ENCODE measurements around the gene DOCK4.
"Not testable (repeated sequence)": the region's sequence is repeated elsewhere in the genome, so short reads cannot be mapped to it uniquely, and the experiment has no call there.

The DOCK4 gene

GRCh38 chr7:111954474-111955381 is 251.5 kb downstream of the DOCK4 start:
- no peak for DNase-seq (ENCODE audit: low read depth in 2 of 2)

DNA sequence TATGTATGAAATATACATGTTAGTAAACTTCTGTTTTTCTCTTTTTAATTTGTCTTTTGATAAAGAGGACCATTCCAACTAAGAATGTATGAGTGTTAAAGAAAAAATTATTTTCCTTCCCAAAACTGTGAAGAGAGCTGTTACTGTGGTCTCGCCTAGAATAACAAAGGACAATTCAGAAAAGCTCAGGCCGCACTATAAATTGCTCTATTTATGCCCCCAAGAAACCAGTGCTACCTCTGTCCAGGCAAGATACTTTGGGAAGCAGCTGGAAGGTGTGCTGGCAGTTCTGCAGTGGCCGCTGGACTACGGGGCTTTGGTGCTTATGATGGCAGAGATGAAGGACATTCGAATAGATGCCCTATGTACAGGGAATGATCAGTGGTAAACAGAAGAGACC is 252.1 kb downstream of the DOCK4 start:
- no peak for DNase-seq (ENCODE audit: low read depth in 2 of 2)

DNA sequence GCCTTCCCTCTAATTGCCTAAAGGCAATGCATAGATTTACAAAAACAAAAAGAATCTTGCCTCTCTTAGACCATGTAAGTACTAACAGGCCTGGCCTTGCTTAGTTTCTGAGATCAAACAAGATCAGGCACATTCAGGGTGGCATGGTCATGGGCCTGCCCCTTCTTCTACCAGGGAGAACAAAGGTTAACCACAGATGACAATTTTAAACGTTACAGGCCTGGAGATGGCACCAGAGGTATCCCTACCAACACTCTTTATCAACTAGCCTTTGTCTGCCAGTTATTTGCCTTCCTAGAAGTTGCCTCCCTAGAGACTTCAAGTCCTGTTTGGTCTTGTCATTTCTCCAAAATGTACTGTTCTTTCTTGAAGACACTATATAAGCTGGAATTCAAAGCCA is 252.6 kb downstream of the DOCK4 start:
- no peak for DNase-seq (ENCODE audit: low read depth in 2 of 2)

DNA sequence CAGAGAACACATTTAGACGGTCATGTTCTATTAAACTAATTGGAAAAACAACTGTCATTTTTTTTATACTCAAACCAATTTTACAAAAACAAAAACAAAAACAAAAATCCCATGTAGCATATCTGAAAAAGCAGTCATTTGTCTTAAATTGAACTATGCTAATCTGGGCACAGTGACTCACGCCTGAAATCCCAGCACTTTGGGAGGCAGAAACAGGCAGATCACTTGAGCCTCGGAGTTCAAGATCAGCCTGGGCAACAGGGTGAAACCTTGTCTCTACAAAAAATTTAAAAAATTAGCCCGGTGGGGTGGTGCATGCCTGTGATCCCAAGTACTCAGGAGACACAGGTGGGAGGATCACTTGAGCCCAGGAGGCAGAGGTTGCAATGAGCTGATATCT is 253.4 kb downstream of the DOCK4 start:
- no peak for DNase-seq (ENCODE audit: low read depth in 2 of 2)

DNA sequence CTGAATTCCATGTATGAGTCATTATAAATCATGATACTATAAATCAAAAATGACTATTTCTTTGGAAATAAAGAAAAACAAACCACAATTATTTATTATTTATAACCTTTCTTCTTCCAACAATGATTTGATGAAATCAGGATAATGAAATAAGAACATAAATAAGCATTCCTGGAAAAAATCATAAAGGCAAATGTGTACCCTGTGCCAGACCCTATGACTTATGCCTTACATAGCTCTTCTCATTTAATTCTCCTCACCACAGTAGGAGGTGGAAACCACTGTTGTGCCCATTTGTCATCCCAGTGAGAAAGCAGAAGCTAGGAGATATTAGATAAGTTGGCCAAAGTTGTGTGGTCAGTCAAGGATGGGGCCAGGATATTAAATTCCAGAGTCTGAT is 255.1 kb downstream of the DOCK4 start:
- no peak for DNase-seq (ENCODE audit: low read depth in 2 of 2)

GRCh38 chr7:111942450-111943081 is 263.6 kb downstream of the DOCK4 start:
- DNase-seq (ENCODE audit: low read depth in 2 of 2): no peak

DNA sequence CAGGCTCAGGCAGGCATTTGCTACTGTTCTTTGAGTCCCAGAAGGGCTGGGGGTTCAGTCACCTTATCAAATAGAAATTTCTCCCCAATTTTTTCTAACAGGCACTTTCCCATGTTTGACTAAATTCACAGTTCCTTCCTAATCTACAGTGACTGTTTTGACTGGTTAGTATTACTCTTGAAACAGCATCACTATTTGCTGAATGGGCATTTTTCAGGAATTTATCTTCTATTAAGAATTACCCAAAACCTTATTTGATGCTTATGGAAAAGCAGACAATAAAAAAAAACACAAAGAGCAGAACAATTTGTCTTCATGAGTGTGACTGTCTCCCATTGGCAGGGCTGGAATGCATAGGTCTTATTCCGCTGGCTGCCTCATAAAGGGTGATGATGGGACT is 269.0 kb downstream of the DOCK4 start:
- no peak for DNase-seq (ENCODE audit: low read depth in 2 of 2)

- no peak for DNase-seq (ENCODE audit: low read depth in 2 of 2)
These were observed 272.6 kb downstream of the DOCK4 start for GRCh38 chr7:111933609-111934008.

- DNase-seq (ENCODE audit: low read depth in 2 of 2): no peak
These were observed 274.2 kb downstream of the DOCK4 start for GRCh38 chr7:111931958-111932357.

- DNase-seq (ENCODE audit: low read depth in 2 of 2): no peak
These were observed 275.1 kb downstream of the DOCK4 start for GRCh38 chr7:111931016-111931517.

GRCh38 chr7:111929264-111929663 is 276.9 kb downstream of the DOCK4 start:
- DNase-seq (ENCODE audit: low read depth in 2 of 2): no peak

- DNase-seq (ENCODE audit: low read depth in 2 of 2): no peak
These were observed 278.7 kb downstream of the DOCK4 start for GRCh38 chr7:111927353-111928019.

DNA sequence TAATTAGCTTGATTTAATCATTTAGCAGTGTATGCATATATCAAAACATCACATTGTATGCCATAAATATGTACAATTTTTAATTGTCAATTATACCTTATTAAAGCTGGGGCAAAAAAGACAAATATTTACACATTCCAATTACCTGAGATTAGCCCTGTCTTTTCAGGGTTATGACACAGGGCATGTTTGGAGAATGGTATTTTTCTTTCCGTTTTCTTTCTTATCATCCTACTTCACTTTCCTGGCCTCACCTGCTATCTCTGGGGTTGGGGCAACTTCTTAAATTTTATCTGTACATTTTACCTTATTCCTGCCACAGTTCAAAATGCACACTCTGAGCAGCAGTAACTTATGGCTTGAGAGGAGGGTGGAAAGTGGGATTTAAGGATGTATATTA is 285.9 kb downstream of the DOCK4 start:
- no peak for DNase-seq (ENCODE audit: low read depth in 2 of 2)

DNA sequence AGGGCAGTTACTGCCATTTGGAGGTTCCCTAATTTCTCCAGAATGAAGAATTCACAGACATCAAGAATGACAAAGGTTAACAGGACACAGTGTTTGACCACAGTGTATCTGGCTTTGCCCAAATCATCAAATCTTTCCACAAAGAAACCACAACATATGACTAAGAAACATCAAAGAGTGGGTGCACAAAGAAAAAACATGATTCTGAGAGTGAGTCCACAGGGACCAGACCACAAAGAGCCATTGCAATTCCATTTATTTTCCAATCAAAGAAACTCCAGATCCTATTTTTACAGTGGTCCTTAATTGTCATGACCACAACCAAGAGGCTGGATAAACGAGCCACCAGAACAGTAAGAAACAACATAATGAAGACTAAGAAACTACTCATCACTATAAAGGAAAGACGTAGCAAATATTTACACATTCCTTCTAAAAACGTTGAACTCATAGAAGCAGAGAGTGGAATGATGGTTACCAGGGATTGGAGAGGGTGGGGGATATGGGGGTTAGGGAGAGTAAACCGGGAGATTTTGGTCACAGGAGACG is 286.5 kb downstream of the DOCK4 start:
- no peak for DNase-seq (ENCODE audit: low read depth in 2 of 2)

DNA sequence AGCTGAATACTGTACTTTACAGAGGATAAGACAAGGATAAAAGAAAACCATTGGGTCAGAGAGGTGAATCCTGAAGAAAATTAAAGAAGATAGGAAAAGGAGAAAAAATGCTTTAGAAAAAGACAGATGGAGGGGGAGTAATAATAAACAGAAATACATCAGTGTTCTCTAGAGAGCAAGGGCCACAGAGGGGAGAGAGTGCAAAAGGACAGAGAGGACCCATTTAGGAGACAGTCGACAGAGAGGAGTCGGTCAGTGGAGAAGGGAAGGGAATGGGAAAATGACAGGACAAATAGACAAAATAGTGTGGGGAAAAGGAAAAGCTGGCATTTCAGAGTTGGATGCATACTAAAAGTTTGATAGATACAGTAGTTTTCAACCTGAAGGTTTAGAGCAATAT is 287.0 kb downstream of the DOCK4 start:
- no peak for DNase-seq (ENCODE audit: low read depth in 2 of 2)

- no peak for DNase-seq (ENCODE audit: low read depth in 2 of 2)
These were observed 287.7 kb downstream of the DOCK4 start for GRCh38 chr7:111918461-111918860.

DNA sequence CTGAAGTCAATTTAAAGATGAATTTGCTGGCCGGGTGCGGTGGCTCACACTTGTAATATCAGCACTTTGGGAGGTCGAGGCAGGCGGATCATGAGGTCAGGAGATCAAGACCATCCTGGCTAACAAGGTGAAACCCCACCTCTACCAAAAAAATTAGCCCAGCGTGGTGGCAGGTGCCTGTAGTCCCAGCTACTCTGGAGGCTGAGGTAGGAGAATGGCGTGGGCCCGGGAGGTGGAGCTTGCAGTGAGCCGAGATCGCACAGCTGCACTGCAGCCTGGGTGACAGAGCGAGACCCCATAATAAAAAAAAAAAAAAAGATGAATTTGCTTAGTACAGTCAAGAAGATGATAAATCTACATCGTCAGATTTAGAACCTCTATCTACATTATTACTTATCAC is 288.8 kb downstream of the DOCK4 start:
- DNase-seq (ENCODE audit: low read depth in 2 of 2): not testable (repeated sequence)

GRCh38 chr7:111914291-111914690 is 291.9 kb downstream of the DOCK4 start:
- no peak for DNase-seq (ENCODE audit: low read depth in 2 of 2)

DNA sequence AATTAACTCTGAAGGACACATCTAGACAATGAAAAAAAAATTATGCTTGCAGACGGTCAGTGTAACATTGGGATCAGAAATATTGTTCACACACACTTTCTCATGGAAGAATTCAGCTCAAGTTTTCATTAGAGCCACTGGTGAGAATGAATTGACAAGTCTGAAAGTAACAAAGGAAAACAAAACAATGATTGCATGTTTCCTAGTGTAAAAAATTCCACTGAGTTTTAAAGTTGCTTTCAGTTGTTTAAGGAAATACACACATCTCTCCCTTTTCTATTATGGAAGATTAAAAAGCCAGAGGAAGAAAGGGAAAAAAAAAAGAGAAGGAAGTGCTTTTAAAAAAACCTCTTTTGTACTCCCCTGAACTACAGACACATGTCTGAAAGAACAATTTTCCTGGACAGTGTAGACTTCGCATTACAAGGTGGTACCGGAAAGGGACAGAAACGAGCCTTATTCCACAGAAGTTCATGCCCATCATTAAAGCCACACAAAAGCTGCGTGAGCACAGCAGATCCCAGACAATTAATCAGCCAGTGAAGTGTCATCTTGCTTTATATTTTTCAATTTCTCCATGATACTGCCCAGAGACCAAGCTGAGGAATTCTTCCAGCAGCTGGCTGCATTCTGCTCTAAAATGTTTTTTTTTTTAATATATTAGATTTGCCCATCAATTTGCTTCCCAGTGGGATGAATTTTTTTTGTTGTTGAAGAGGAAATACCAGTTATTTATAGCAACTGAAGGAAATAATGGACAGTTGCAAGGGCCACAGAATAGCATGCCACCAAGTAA is 294.8 kb downstream of the DOCK4 start:
- no peak for DNase-seq (ENCODE audit: low read depth in 2 of 2)

- DNase-seq (ENCODE audit: low read depth in 2 of 2): no peak
These were observed 295.5 kb downstream of the DOCK4 start for GRCh38 chr7:111910656-111911055.

DNA sequence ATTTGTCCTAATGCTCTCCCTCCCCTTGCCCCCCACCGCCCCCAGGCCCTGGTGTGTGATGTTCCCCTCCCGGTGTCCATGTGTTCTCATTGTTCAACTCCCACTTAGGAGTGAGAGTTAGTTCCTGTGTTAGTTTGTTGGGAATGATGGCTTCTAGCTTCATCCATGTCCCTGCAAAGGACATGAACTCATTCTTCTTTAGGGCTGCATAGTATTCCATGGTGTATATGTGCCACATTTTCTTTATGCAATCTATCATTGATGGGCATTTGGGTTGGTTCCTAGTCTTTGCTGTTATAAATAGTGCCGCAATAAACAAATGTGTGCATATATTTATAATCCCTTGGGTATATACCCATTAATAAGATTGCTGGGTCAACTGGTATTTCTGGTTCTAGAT is 297.5 kb downstream of the DOCK4 start:
- DNase-seq (ENCODE audit: low read depth in 2 of 2): not testable (repeated sequence)
